Endothelial cell (in vitro differentiated cells): ENCODE data around the gene DHRS9. TPM values are rescaled to one million over a fixed set of nuclear protein-coding genes. Genes with fewer than 3 reads are reported as not detected.
"Not testable (repeated sequence)": the region's sequence is repeated elsewhere in the genome, so short reads cannot be mapped to it uniquely, and the experiment has no call there.

Experiments
- DNase-seq: peaks from one replicate; pipeline ENCODE4 v3.0.0; 2021; ENCODE audit warnings: low spot score
- H3K27ac Mint-ChIP-seq: one replicate; pipeline ENCODE4 v1.8.0; 2021; ENCODE audit warnings: mixed read lengths, inconsistent platforms; ENCODE audit not compliant: unreplicated experiment
- H3K27me3 Mint-ChIP-seq: one replicate; pipeline ENCODE4 v1.8.0; 2021; ENCODE audit warnings: mild to moderate bottlenecking, moderate library complexity, mixed read lengths, inconsistent platforms; ENCODE audit not compliant: unreplicated experiment
- H3K36me3 Mint-ChIP-seq: one replicate; pipeline ENCODE4 v1.8.0; 2021; ENCODE audit warnings: mild to moderate bottlenecking, low read depth, mixed read lengths, inconsistent platforms; ENCODE audit not compliant: unreplicated experiment
- H3K4me1 Mint-ChIP-seq: one replicate; pipeline ENCODE4 v1.8.0; 2021; ENCODE audit warnings: mild to moderate bottlenecking, mixed read lengths, inconsistent platforms; ENCODE audit not compliant: unreplicated experiment
- H3K4me3 Mint-ChIP-seq: one replicate; pipeline ENCODE4 v1.8.0; 2021; ENCODE audit warnings: mild to moderate bottlenecking, mixed read lengths, inconsistent platforms; ENCODE audit not compliant: unreplicated experiment
- H3K9me3 Mint-ChIP-seq: one replicate; pipeline ENCODE4 v1.8.0; 2021; ENCODE audit warnings: mixed read lengths, inconsistent platforms; ENCODE audit not compliant: unreplicated experiment
- total RNA-seq: library from RNA; stranded (reverse); fragmentation: NEBNext Ultra II Directional; extraction: Animal tissue kit (Norgen Biotek cat#: 25700); gene quantifications from one replicate; pipeline ENCODE4 v1.2.1, GENCODE V29; 2021; ENCODE audit not compliant: unreplicated experiment
- TF ChIP-seq, protein P1 (sequence below): fragments of 200-600 bp; sonication (generic); IDR thresholded peaks from one replicate; pipeline ENCODE4 v1.5.0; 2021; ENCODE audit warnings: antibody characterized with exemption; ENCODE audit not compliant: unreplicated experiment

The DHRS9 gene
- total RNA-seq, 1 donor from 2014 or later, result not detected

DNA sequence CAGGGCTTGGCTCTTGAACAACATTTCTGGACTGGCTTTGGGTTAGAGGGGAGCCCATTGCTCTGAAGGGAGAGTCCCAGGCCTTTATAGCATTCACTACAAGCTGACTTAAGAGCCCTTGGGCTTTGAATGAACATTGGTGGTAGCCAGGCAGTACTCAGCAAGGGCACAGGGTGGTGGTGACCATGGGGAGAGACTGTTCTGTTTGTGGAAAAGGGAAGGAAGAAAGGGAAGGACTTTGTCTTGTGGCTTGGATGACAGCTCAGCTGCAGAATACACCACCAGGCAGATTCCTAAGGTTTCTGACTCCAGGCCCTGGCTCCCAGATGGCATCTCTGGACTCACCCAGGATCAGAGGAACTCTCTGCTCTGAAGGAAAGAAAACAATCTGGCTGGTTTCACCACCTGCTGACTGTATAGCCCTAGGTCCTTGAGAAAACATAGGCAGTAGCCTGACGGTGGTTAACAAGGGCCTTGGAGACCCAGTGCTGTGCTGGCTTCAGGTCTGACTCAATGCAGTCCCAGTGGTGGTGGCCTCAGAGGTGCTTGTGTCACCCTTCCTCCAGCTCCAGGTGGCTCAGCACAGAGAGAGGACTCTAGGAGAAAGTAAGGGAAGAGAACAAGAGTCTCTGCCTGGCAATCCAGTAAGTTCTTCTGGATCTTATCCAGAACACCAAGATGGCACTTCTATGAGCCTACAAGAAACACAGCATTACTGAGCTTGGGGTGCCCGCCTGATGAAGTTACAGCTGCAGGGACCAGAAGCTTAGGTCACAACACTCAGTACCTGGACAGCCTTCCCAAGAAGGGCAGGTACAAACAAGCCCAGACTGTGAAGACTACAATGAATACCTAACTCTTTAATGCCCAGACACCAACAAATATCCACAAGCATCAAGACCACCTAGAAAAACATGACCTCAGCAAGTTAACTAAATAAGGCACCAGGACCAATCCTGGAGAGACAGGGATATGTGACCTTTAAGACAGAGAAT, 21.8 kb upstream of the DHRS9 start:
- H3K27me3 Mint-ChIP-seq, result peaks cover 3% of the 10 kb centered on the region
- peaks cover 8% of the 10 kb centered on the region for H3K9me3 Mint-ChIP-seq
- DNase-seq, result no peak
- H3K27ac Mint-ChIP-seq, result no peak overlapping the region
- no peaks in the 10 kb centered on the region for H3K4me1 Mint-ChIP-seq
- TF ChIP-seq, protein P1, sequence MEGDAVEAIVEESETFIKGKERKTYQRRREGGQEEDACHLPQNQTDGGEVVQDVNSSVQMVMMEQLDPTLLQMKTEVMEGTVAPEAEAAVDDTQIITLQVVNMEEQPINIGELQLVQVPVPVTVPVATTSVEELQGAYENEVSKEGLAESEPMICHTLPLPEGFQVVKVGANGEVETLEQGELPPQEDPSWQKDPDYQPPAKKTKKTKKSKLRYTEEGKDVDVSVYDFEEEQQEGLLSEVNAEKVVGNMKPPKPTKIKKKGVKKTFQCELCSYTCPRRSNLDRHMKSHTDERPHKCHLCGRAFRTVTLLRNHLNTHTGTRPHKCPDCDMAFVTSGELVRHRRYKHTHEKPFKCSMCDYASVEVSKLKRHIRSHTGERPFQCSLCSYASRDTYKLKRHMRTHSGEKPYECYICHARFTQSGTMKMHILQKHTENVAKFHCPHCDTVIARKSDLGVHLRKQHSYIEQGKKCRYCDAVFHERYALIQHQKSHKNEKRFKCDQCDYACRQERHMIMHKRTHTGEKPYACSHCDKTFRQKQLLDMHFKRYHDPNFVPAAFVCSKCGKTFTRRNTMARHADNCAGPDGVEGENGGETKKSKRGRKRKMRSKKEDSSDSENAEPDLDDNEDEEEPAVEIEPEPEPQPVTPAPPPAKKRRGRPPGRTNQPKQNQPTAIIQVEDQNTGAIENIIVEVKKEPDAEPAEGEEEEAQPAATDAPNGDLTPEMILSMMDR, result no peak
- H3K4me3 Mint-ChIP-seq, result no peak overlapping the region
- peaks cover 12% of the 10 kb centered on the region for H3K36me3 Mint-ChIP-seq

DNA sequence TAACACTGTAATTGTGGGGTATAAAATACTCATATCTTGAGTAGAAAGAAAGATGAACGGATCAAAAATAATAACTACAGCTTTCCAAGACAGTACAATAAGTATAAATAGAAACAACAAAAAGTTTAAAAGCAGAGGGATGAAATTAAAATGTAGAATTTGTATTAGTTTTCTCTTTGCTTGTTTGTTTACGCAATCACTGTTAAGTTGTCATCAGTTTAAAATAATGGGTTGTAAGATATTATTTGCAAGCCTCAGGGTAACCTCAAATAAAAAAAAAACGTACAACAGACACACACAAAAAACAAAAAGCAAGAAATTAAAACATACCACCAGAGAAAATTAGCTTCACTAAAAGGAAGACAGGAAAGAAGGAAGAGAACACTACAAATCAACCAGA, 20.2 kb upstream of the DHRS9 start:
- no peaks in the 10 kb centered on the region for H3K4me1 Mint-ChIP-seq
- peaks cover 3% of the 10 kb centered on the region for H3K27me3 Mint-ChIP-seq
- no peaks in the 10 kb centered on the region for H3K9me3 Mint-ChIP-seq
- no peak overlapping the region for H3K4me3 Mint-ChIP-seq
- no peak overlapping the region for H3K27ac Mint-ChIP-seq
- TF ChIP-seq, protein P1, result no peak
- H3K36me3 Mint-ChIP-seq, result peaks cover 4% of the 10 kb centered on the region
- no peak for DNase-seq

DNA sequence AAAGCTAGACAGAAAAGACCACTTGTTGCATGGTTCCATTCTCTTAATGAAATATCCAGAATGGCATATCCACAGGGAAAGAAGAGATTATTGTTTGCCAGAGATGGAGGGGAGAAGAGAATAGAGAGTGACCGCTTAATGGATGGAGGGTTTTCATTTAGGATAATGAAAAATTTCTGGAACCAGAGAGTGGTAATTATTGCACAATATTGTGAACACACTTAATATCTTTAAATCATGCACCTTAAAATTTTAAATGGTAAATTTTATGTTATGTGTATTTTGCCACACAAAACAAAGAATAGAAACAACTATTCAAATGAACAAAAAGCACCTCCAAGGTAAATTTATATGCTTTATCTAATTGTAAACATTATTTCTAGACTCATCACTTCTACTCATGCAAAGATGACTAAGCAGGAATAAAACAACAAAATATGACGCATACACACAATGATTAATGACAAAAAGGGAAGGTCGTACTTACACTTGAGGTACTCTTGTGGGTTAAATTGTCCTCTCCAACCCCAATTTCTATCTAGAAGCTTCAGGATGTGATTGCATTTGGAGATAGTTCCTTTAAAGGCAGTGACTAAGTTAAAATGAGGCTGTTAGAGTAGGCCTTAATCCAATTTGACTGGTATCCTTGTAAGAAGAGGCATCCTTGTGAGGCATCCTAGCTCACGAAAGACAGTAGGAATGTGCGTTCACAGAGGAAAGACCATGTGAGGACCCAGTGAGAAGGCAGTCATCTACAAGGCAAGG, 18.7 kb upstream of the DHRS9 start:
- peaks cover 5% of the 10 kb centered on the region for H3K36me3 Mint-ChIP-seq
- TF ChIP-seq, protein P1, result no peak
- DNase-seq, result no peak
- H3K4me3 Mint-ChIP-seq, result no peak overlapping the region
- H3K27me3 Mint-ChIP-seq, result peaks cover 3% of the 10 kb centered on the region
- no peaks in the 10 kb centered on the region for H3K4me1 Mint-ChIP-seq
- H3K9me3 Mint-ChIP-seq, result no peaks in the 10 kb centered on the region
- no peak overlapping the region for H3K27ac Mint-ChIP-seq

DNA sequence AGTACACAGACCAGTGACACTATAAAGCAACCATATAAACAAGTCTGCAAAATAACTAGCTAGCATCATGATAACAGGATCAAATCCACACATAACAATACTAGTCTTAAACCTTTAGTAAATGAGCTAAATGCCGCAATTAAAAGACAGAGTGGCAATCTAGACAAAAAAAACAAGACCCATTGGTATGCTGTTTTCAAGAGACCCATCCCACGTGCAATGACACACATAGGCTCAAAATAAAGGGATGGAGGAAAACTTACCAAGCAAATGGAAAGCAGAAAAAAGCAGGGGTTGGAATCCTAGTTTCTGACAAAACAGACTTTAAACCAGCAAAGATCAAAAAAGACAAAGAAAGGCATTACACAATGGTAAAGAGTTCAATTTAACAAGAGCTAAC, 14.8 kb upstream of the DHRS9 start:
- not testable (repeated sequence) for H3K4me1 Mint-ChIP-seq, DNase-seq, H3K36me3 Mint-ChIP-seq, H3K27ac Mint-ChIP-seq, H3K27me3 Mint-ChIP-seq, H3K4me3 Mint-ChIP-seq, H3K9me3 Mint-ChIP-seq

DNA sequence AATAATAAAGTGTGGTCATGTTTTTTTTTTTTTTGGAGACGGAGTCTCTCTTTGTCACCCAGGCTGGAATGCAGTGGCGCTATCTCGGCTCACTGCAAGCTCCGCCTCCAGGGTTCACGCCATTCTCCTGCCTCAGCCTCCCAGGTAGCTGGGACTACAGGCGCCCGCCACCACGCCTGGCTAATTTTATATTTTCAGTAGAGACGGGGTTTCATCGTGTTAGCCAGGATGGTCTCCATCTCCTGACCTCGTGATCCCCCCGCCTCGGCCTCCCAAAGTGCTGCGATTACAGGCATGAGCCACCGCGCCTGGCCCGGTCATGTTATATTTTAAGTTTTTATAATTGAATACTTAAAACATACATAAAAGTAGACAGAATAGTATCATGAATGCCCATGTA, 5.2 kb upstream of the DHRS9 start:
- H3K27ac Mint-ChIP-seq, DNase-seq, H3K27me3 Mint-ChIP-seq, H3K9me3 Mint-ChIP-seq, H3K4me1 Mint-ChIP-seq, H3K4me3 Mint-ChIP-seq, H3K36me3 Mint-ChIP-seq: not testable (repeated sequence)

DNA sequence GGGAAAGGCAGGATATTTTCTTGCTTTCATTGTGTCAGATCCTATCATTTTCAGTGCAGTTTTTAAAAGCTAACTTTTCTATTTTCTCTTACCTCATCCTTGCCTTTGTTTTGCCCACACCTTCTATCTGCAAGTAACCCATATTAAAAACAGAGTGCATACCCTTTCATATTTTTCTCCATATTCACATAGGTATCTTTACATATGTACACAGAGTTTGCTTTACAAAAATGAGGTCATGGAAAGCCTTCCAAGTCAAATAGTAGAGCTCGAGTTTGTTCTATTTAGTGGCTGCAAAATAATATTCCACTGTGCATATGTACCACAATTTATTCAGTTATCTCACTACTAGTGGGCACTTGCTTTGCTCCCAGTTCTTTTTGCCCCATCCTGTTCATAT, 3.9 kb upstream of the DHRS9 start:
- TF ChIP-seq, protein P1, result no peak
- no peak for DNase-seq
- Mint-ChIP-seq H3K27ac (no peak overlapping the region), H3K36me3 (no peaks in the 10 kb centered on the region), H3K9me3 (no peaks in the 10 kb centered on the region), H3K27me3 (no peaks in the 10 kb centered on the region), H3K4me3 (no peak overlapping the region), H3K4me1 (peaks cover 8% of the 10 kb centered on the region)
